ENCODE measurements around the gene PRPS1. TPM values are rescaled to one million over a fixed set of nuclear protein-coding genes. Genes with fewer than 3 reads are reported as not detected.
"Not testable (repeated sequence)": the region's sequence is repeated elsewhere in the genome, so short reads cannot be mapped to it uniquely, and the experiment has no call there.

The PRPS1 gene
- total RNA-seq, 1 donor from 2014 or later: 68.6 TPM

GRCh38 chrX:107662145-107662544, 33.8 kb downstream of the PRPS1 start:
- H3K4me1 Mint-ChIP-seq: peaks cover 14% of the 10 kb centered on the region
- DNase-seq (ENCODE audit: low read depth, low spot score): no peak
- H3K9me3 Mint-ChIP-seq: no peaks in the 10 kb centered on the region
- no peak overlapping the region for H3K27ac Mint-ChIP-seq (ENCODE audit: unreplicated experiment)
- no peaks in the 10 kb centered on the region for H3K36me3 Mint-ChIP-seq (ENCODE audit: low read depth)
- H3K4me3 Mint-ChIP-seq: no peak overlapping the region
- no peak for TF ChIP-seq CTCF (conservative IDR thresholded peaks at IDR 0.05)
- no peaks in the 10 kb centered on the region for H3K27me3 Mint-ChIP-seq (ENCODE audit: low read depth)

- H3K4me3 Mint-ChIP-seq: no peak overlapping the region
- H3K36me3 Mint-ChIP-seq (ENCODE audit: low read depth): no peaks in the 10 kb centered on the region
- H3K9me3 Mint-ChIP-seq: peaks cover 2% of the 10 kb centered on the region
- no peaks in the 10 kb centered on the region for H3K27me3 Mint-ChIP-seq (ENCODE audit: low read depth)
- peaks cover 14% of the 10 kb centered on the region for H3K4me1 Mint-ChIP-seq
- H3K27ac Mint-ChIP-seq (ENCODE audit: unreplicated experiment): no peak overlapping the region
- DNase-seq (ENCODE audit: low read depth, low spot score): no peak
- no peak for TF ChIP-seq CTCF (conservative IDR thresholded peaks at IDR 0.05)
Measured at GRCh38 chrX:107662824-107663223, 34.5 kb downstream of the PRPS1 start.

- Mint-ChIP-seq H3K4me3 (no peak overlapping the region), H3K9me3 (peaks cover 2% of the 10 kb centered on the region), H3K27me3 (ENCODE audit: low read depth) (no peaks in the 10 kb centered on the region), H3K36me3 (ENCODE audit: low read depth) (no peaks in the 10 kb centered on the region), H3K27ac (ENCODE audit: unreplicated experiment) (no peak overlapping the region), H3K4me1 (peaks cover 9% of the 10 kb centered on the region)
- TF ChIP-seq CTCF (conservative IDR thresholded peaks at IDR 0.05): no peak
- no peak for DNase-seq (ENCODE audit: low read depth, low spot score)
Measured at GRCh38 chrX:107666931-107667330, 38.6 kb downstream of the PRPS1 start.

- DNase-seq (ENCODE audit: low read depth, low spot score): no peak
- Mint-ChIP-seq H3K9me3 (peaks cover 2% of the 10 kb centered on the region), H3K27ac (ENCODE audit: unreplicated experiment) (no peak overlapping the region), H3K4me3 (no peak overlapping the region), H3K4me1 (peaks cover 4% of the 10 kb centered on the region), H3K36me3 (ENCODE audit: low read depth) (no peaks in the 10 kb centered on the region), H3K27me3 (ENCODE audit: low read depth) (no peaks in the 10 kb centered on the region)
- TF ChIP-seq CTCF (conservative IDR thresholded peaks at IDR 0.05): no peak
Measured at GRCh38 chrX:107667426-107667825, 39.1 kb downstream of the PRPS1 start.

- not testable (repeated sequence) for H3K4me1 Mint-ChIP-seq; H3K9me3 Mint-ChIP-seq; H3K36me3 Mint-ChIP-seq (ENCODE audit: low read depth); DNase-seq (ENCODE audit: low read depth, low spot score); H3K4me3 Mint-ChIP-seq; H3K27me3 Mint-ChIP-seq (ENCODE audit: low read depth); H3K27ac Mint-ChIP-seq (ENCODE audit: unreplicated experiment)
Measured at GRCh38 chrX:107668710-107669109, 40.4 kb downstream of the PRPS1 start.

- H3K9me3 Mint-ChIP-seq: peaks cover 2% of the 10 kb centered on the region
- no peaks in the 10 kb centered on the region for H3K36me3 Mint-ChIP-seq (ENCODE audit: low read depth)
- no peak for TF ChIP-seq CTCF (conservative IDR thresholded peaks at IDR 0.05)
- H3K27me3 Mint-ChIP-seq (ENCODE audit: low read depth): no peaks in the 10 kb centered on the region
- no peak overlapping the region for H3K4me3 Mint-ChIP-seq
- DNase-seq (ENCODE audit: low read depth, low spot score): no peak
- no peaks in the 10 kb centered on the region for H3K4me1 Mint-ChIP-seq
- H3K27ac Mint-ChIP-seq (ENCODE audit: unreplicated experiment): no peak overlapping the region
Measured at GRCh38 chrX:107669261-107669660, 41.0 kb downstream of the PRPS1 start.

Data from neural crest cell (in vitro differentiated cells).